HUES48 (cell line): ENCODE data around the gene OR4C45.
"Not testable (repeated sequence)": the region's sequence is repeated elsewhere in the genome, so short reads cannot be mapped to it uniquely, and the experiment has no call there.

ENCODE experiments used
- H3K27ac ChIP-seq: one replicate; pipeline ENCODE4 v1.7.0; 2013; ENCODE audit warnings: low read depth, low read length, inconsistent platforms
- H3K27me3 ChIP-seq: 2 replicates; pipeline ENCODE4 v1.6.1; 2013; ENCODE audit warnings: mild to moderate bottlenecking, low read length; ENCODE audit not compliant: control insufficient read depth, insufficient read depth
- H3K36me3 ChIP-seq: 2 replicates; pipeline ENCODE4 v1.6.1; 2013; ENCODE audit warnings: low read length; ENCODE audit not compliant: control insufficient read depth, insufficient read depth
- H3K4me1 ChIP-seq: 2 replicates; pipeline ENCODE4 v1.6.1; 2013; ENCODE audit warnings: mild to moderate bottlenecking, low read length; ENCODE audit not compliant: control insufficient read depth, insufficient read depth
- H3K4me3 ChIP-seq: 2 replicates; pipeline ENCODE4 v1.5.1; 2013; ENCODE audit warnings: mild to moderate bottlenecking, low read depth, low read length
- H3K9ac ChIP-seq: 2 replicates; pipeline ENCODE4 v1.6.1; 2013; ENCODE audit warnings: mild to moderate bottlenecking, low read depth, low read length, moderate library complexity
- H3K9me3 ChIP-seq: 2 replicates; pipeline ENCODE4 v1.6.1; 2013; ENCODE audit warnings: low read length; ENCODE audit not compliant: control insufficient read depth, insufficient read depth

OR4C45 gene

DNA sequence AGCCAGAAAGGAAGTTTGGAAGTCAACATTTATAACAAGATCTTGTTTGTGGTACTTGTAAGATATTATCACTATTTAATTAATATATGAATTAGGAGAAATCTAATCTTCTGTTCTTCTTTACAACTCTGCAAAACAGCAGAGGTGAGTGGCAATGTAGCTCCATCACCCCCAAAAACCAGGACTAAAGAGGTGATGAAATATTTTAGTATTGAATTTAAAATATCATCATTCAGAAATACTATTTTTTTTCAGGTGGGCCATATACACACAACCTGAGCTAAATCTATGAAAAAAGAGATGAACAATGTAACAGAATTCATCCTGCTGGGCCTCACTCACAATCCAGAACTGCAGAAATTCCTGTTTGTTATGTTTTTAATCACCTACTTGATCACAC, at the start of gene OR4C45:
Gene OR4C45 (plus strand): TSS at position 301 of the 400 bp plus-strand sequence.
- H3K9me3 ChIP-seq: peaks cover 82% of the 10 kb centered on the region

DNA sequence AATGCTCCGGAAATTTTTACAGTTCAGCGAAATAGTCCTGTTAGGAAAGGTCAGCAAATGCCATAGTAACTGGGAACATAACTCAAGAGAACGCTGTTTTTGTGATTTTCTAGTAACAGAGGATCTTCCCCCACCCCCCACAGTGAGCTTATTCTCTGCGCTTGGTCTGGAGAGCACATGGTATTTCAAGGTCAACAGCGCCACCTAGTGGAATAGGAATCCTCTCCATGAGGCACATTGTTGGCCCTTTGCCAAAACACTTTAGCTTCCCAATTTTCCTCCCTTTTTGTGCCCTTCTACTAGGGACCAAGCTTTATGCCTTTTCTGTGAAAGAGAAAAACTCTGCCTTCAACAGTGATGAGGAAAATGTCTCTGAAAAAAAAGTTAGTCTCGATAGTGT, 37.1 kb upstream of the OR4C45 start:
- Histone ChIP-seq H3K36me3 (no peaks in the 10 kb centered on the region), H3K27me3 (no peaks in the 10 kb centered on the region), H3K9me3 (peaks cover 92% of the 10 kb centered on the region), H3K4me1 (no peaks in the 10 kb centered on the region), H3K27ac (no peak overlapping the region), H3K9ac (no peak overlapping the region), H3K4me3 (no peak overlapping the region)

More for the DNA sequence above, at the start of gene OR4C45:
- Histone ChIP-seq H3K27me3 (no peaks in the 10 kb centered on the region), H3K27ac (no peak within 1 kb of the TSS), H3K36me3 (no peaks in the 10 kb centered on the region), H3K4me1 (no peaks in the 10 kb centered on the region), H3K9ac (no peak within 1 kb of the TSS), H3K4me3 (no peak within 1 kb of the TSS)

DNA sequence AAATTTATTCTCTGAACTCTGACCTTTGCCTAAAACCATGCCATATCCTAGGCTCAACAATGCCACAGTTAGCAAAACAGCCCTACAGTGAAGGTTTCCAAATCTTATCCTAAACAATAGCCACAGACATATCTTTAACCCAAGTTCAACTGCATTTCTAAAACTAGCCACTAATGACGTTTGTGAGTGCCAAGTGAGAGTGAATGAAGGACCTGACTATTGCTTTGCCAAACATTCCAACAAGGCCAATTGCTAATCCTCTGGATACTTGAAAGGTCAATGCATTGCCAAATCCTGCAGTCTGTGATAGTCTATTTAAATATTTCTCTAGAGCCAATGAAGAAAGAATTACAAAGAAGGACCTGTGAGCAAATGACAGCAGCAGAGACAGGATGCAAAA, 2.5 kb upstream of the OR4C45 start:
- H3K4me1 ChIP-seq: no peaks in the 10 kb centered on the region
- H3K27ac ChIP-seq: no peak overlapping the region
- no peaks in the 10 kb centered on the region for H3K27me3 ChIP-seq
- no peak overlapping the region for H3K4me3 ChIP-seq
- H3K9ac ChIP-seq: no peak overlapping the region
- peaks cover 93% of the 10 kb centered on the region for H3K9me3 ChIP-seq
- no peaks in the 10 kb centered on the region for H3K36me3 ChIP-seq

DNA sequence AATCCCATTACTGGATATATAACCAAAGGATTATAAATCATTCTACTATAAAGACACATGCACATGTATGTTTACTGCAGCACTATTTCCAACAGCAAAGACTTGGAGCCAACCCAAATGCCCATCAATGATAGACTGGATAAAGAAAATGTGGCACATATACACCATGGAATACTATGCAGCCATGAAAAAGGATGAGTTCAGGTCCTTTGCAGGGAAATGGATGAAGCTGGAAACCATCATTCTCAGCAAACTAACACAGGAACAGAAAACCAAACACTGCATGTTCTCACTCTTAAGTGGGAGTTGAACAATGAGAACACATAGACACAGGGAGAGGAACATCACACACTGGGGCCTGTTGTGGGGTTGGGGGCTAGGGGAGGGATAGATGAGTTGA, 3.6 kb downstream of the OR4C45 start:
- peaks cover 68% of the 10 kb centered on the region for H3K9me3 ChIP-seq
- H3K27me3 ChIP-seq, H3K4me3 ChIP-seq, H3K9ac ChIP-seq, H3K27ac ChIP-seq, H3K4me1 ChIP-seq, H3K36me3 ChIP-seq: not testable (repeated sequence)

DNA sequence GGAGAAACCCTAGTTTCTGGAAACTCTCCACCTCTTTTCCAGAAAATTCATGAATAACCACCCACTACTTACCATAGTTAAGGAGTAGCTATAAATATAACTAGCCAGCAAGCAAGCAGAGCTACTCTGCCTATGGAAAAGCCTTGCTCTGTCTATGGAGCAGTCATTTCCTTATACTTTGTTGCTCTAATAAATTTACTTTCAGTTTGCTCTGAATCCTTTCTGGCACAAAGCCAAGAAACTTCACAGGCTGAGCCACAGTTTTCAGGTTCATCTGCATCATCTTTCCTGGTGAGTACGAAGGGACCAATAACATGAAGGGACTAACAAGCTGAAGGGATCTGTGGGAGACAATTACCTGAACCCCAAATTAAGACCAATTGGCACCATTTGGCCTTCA, 4.6 kb downstream of the OR4C45 start:
- Histone ChIP-seq H3K9me3 (peaks cover 66% of the 10 kb centered on the region), H3K4me1 (no peaks in the 10 kb centered on the region), H3K27ac (no peak overlapping the region), H3K4me3 (no peak overlapping the region), H3K9ac (no peak overlapping the region), H3K27me3 (no peaks in the 10 kb centered on the region), H3K36me3 (no peaks in the 10 kb centered on the region)

DNA sequence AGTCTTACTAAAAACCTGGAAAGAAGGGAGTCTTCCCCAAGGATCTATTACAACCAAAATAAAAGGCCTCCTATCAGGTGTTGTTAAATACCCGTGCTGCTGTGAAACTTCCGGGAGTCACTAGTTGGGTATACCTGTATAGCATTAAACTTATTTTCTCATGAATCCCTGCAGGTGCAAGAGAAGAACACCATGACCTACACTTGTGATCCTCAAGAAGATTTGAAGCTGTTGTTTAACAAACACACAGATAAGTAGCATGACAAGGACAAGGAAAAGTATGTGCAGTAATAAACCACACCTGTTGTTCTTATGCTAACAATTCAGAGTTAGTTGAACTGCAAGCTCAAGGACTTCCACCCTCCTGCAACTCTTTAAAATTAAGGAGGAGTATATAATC, 12.0 kb downstream of the OR4C45 start:
- no peak overlapping the region for H3K9ac ChIP-seq
- peaks cover 80% of the 10 kb centered on the region for H3K9me3 ChIP-seq
- H3K36me3 ChIP-seq: no peaks in the 10 kb centered on the region
- no peak overlapping the region for H3K27ac ChIP-seq
- no peak overlapping the region for H3K4me3 ChIP-seq
- H3K4me1 ChIP-seq: no peaks in the 10 kb centered on the region
- no peaks in the 10 kb centered on the region for H3K27me3 ChIP-seq

DNA sequence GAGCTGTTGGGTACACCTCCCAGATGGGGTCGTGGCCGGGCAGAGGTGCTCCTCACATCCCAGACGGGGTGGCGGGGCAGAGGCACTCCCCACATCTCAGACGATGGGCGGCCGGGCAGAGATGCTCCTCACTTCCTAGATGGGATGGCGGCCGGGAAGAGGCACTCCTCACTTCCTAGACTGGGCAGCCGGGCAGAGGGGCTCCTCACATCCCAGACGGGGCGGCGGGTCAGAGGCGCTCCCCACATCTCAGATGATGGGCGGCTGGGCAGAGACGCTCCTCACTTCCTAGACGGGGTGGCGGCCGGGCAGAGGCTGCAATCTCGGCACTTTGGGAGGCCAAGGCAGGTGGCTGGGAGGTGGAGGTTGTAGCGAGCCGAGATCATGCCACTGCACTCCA, 30.4 kb downstream of the OR4C45 start:
- not testable (repeated sequence) for H3K27ac ChIP-seq, H3K9ac ChIP-seq, H3K4me3 ChIP-seq, H3K4me1 ChIP-seq, H3K36me3 ChIP-seq, H3K27me3 ChIP-seq
- H3K9me3 ChIP-seq: peaks cover 71% of the 10 kb centered on the region

DNA sequence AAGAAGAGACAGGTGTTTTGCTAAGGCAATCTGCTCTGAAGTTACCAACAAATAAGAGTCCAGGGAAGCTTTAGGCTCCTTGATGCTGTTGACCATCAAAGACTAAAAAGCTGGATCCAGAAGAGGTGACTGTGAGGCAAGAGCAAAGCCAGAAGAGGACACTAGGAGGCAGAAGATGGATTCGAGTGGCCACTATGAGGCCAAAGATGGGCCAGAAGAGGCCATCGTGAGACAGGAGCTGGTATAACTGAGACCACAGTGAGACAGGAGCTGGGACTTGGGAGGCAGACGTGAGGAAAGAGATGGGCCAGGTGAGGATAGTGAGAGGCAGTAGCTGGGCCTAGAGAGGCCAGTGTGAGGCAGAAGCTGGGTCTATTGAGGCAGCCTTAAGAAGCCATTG, 37.7 kb downstream of the OR4C45 start:
- Histone ChIP-seq H3K36me3 (no peaks in the 10 kb centered on the region), H3K9ac (no peak overlapping the region), H3K27me3 (no peaks in the 10 kb centered on the region), H3K4me3 (no peak overlapping the region), H3K9me3 (peaks cover 88% of the 10 kb centered on the region), H3K4me1 (no peaks in the 10 kb centered on the region), H3K27ac (no peak overlapping the region)

DNA sequence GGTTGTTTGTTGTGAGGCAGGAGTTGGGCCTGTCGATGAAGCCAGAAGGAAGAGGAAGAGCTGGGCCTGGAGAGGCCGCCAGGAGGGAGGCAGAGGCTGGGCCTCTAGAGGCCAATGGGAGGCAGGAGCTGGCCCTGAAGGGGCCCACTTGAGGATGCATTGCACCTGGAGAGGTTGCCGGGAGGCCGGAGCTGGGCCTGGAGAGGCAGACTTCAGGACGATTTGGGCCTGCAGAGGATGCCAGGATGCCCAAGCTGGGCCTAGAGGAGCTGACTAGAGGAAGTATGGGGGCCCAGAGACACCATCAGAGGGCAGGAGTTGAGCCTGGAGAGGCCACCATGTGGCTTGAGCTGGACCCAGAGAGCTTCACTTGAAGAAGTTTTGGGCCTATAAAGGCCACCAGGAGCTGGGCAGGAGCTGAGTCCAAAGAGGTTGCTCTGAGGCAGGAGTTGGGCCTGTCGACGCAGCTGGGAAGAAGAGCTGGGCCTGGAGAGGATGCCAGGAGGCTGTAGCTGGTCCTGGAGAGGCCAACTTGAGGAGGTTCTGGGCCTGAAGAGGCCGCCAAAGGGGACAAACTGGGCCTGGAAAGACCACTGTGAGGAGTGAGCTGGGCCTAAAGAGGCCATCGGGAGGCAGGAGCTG, 39.0 kb downstream of the OR4C45 start:
- H3K9me3 ChIP-seq: peaks cover 89% of the 10 kb centered on the region

DNA sequence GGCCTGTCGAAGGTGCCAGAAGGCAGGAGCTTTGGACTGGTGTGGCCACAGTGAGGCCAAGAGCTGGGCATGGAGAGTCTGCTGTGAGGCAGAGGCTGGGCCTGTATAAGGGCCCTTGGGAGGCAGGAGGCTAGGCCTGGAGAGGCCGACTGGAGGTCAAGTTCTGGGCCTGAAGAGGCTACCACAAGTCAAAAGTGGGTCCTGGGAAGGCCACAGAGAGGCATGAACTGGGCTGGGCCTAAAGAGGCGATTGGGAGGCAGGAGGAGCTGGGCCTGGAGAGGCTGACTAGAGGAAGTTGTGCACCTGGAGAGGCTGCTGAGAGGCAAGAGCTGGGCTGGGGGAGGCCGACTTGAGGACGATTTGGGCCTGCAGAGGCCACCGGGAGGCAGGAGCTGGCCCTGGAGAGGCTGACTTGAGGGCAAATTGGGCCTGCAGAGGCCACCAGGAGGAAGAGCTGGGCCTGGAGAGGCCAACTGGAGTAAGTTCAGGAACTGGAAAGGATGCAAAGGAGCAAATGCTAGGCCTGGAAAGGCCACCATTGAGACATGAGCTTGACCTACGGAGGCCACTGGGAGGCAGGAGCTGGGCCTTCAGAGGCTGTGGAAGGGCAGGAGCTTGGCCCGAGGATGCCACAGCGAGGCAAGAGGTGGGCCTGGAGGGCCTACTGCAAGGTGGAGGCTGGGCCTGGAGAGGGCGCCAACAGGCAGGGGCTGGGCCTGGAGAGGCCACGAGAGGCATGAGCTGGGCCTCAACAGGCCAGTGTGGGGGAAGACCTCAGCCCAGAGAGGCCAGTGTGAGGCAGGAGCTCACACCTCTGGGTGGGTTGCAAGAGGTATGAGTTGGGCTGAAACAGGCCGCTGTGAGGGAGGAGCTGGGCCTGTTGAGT, 39.8 kb downstream of the OR4C45 start:
- H3K9me3 ChIP-seq: peaks cover 96% of the 10 kb centered on the region
- H3K36me3 ChIP-seq: no peaks in the 10 kb centered on the region

More for the DNA sequence above, 39.0 kb downstream of the OR4C45 start:
- H3K9ac ChIP-seq: no peak overlapping the region
- no peaks in the 10 kb centered on the region for H3K4me1 ChIP-seq
- H3K27me3 ChIP-seq: no peaks in the 10 kb centered on the region
- no peak overlapping the region for H3K4me3 ChIP-seq
- no peaks in the 10 kb centered on the region for H3K36me3 ChIP-seq
- no peak overlapping the region for H3K27ac ChIP-seq

More for the DNA sequence above, 39.8 kb downstream of the OR4C45 start:
- no peaks in the 10 kb centered on the region for H3K27me3 ChIP-seq
- H3K4me1 ChIP-seq: no peaks in the 10 kb centered on the region
- no peak overlapping the region for H3K4me3 ChIP-seq
- no peak overlapping the region for H3K27ac ChIP-seq
- H3K9ac ChIP-seq: no peak overlapping the region
